ENCODE results near the gene CCDC102A. TPM values are rescaled to one million over a fixed set of nuclear protein-coding genes. Genes with fewer than 3 reads are reported as not detected.

CCDC102A gene
- total RNA-seq, 1 experiment from 2014 or later = 5.8 TPM

- DNase-seq (ENCODE audit: low spot score) = peak; percentile 75
Observed at GRCh38 chr16:57479205-57479975, 57.0 kb downstream of the CCDC102A start.

DNA sequence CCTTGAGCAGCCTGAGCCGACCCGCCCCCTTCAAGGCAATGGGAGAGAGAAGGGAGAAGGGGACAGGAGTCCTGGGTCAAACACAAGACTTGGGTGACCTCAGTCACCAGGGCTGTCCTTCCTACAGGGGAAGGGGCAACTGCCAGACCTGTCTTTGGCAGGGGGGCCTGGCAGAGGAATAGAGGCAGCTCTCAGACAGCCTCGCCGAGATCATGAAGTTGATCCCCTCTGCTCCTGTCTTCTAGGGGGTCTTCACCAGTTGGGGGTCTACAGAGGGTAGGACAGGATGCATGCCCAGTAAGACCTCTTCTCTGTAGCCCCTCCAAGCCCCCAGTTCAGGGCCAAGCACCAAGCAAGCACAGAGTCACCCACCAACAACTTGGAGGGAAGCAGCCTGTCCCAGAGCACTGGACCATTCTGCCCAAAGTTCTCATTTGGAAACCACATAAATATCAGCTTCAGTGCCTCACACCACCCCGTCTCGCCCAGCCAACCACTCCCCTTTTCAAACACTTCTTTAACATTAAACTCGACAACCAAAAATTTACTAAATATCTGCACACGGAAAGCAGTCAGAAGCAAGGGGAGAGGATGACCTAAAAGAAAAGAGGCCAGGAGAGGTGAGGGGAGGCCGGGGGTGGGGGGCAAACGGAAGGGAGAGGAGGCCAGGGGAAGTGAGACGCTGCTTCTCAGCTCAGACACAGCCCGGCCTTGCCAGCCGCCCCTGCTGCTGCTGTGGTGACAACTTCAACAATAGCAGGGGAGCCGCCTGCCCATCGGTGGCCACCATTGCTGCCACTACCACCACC is 57.8 kb downstream of the CCDC102A start:
- no peak for DNase-seq (ENCODE audit: low spot score)

DNA sequence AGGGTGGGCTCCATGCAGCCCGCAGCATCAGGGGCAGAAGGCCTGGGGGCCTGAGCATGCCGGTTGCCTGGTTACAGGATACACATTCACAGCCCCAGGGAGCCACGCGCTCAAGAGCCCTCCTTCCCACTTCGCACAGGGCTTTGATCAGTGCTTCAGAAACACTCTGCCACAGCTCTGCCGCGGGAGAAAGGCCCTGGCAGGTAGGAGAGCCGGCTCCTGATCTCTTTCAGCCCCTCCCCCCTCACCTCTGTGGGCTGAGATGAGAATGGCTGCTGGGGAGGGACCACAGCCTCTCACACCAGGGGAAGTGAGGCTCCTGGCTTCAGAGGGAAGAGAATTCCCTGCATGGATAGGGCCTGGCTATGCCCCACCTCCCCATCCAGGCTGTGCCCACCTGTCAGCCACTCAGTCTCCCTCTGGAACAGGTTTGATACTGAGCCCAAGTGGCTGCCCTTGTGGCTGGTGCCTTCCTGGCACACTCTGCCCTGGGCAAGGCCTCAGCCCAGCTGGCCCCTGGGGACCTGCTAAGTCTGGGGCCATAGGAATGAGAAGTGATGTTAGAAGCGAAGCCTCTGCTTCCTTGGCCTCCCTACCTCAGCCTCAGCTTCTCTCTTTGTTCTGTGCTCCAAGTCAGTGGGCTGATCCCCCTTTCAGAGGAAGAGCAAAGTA is 58.7 kb downstream of the CCDC102A start:
- DNase-seq (ENCODE audit: low spot score) = no peak

GRCh38 chr16:57476546-57477410 is 59.6 kb downstream of the CCDC102A start:
- DNase-seq (ENCODE audit: low spot score) = no peak

GRCh38 chr16:57475711-57476339 is 60.5 kb downstream of the CCDC102A start:
- DNase-seq (ENCODE audit: low spot score) = peak; percentile 39

DNA sequence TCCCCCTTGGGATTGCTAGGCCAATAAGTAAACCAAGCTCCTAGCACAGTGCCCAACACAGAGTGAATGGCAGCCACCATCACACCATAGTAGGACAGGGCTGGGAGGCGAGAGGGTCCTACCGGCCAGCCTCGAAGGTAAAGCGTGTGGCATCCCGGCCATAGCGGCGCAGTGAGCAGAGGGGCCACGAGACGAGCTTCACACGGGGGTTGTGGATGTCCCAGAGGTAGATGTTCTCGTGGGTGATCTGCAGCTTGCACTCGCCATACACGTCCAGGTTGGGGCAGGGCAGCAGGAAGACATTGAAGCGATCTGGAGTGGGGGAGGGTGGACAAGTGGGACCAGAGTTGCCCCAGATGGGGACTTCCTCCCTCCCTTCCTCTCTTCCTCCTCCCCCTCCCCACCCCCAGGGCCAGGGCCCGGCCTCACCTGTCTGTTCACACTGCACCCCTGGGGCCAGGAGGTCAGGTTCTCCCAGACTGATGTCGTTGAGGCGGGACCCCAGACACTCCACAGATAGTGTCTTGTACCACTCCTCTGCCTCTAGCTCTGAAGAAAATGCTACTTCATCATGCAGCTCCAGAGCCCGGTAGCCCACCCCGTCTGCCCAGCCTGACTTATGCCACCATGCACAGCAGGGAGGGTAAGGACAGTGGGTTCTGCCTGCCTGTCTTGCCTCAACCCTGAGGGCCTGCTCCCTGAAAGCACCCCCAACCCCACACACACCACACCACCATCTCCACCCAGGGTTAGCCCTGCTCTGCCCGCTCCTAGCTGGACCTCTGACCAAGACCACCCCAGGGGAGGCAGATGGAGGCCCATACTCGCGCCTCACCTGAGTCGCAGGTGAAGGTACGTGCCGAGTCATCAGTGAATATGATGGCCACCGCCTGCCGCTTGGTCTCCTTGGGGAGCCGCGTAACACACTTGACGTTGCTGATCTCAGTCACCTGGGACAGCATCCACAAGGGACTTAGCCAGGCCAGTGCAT is 61.4 kb downstream of the CCDC102A start:
- DNase-seq (ENCODE audit: low spot score) = no peak

DNA sequence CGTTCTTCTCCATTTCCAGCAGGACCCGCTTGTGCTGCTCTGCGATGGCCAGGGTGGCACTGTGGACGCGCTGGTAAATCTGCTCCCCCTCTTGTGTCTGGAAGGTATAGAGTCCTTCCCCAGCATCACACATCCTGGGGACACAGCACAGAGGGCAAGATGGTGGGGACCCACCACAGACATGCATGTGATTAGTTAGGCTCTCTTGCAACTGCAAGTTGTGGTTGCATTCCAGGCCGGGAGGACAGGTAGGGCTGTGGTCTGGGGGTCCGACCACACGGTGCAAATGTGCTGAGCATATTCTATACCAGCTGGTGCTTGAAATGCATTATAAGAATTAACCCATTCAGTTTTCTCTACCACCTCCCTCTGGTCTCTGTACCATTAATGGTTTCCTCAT is 62.5 kb downstream of the CCDC102A start:
- DNase-seq (ENCODE audit: low spot score) = no peak

DNA sequence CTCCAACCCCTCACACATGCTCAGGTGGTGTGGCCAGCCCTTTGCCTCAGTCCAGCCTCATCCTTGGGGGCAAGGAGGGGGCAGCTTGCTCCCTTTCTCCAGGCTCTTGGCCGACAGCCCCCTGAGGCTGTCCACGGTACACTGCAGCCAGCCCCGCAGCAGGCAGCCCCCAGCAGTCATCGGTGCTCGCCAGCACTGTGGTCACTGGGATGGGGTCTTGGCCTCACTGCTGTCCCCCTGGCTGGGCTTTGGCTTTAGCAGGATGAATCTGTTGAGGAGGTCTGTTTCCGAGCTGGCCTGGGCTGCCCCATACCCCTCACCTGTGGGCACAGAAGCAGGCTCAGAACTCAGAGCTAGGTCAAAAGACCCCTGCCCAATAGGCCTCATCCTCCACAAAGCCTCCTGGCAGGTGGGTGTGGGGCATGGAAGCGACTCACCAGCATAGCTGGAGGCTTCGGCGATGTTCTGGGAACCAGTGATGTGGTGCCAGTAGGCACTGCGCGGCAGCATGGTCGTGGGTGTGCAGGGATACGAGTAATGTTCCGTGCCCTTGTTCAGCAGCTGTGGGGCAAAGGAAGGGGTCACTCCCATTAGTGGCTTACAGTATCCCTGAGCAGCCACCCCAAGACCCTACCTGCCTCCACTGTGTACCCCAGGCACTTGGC is 63.1 kb downstream of the CCDC102A start:
- DNase-seq (ENCODE audit: low spot score) = no peak

GRCh38 chr16:57472665-57473060 is 63.7 kb downstream of the CCDC102A start:
- DNase-seq (ENCODE audit: low spot score) = no peak

- no peak for DNase-seq (ENCODE audit: low spot score)
Observed at GRCh38 chr16:57471852-57472664, 64.3 kb downstream of the CCDC102A start.

DNA sequence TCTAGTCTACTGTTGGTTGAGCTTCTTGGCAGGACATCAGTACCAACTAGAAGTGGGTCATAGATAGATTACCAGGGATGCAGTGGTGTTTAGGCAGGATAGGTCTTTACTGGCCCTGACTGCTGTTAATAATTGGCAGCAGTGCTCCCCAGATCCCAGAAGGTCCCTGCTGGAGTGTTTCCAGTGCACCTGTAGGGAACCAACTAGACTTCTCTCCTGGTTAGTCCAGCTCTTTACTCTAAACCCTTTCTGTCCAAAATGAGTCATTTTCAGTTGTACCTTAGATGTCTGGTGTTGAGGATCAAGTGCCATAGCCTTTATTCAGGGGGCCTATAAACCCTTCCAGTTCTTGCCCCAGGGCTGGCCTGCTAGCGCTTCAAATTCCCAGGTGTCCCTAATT is 65.2 kb downstream of the CCDC102A start:
- DNase-seq (ENCODE audit: low spot score) = no peak

GRCh38 chr16:57470711-57471110 is 65.7 kb downstream of the CCDC102A start:
- no peak for DNase-seq (ENCODE audit: low spot score)

- no peak for DNase-seq (ENCODE audit: low spot score)
Observed at GRCh38 chr16:57469917-57470470, 66.4 kb downstream of the CCDC102A start.

DNA sequence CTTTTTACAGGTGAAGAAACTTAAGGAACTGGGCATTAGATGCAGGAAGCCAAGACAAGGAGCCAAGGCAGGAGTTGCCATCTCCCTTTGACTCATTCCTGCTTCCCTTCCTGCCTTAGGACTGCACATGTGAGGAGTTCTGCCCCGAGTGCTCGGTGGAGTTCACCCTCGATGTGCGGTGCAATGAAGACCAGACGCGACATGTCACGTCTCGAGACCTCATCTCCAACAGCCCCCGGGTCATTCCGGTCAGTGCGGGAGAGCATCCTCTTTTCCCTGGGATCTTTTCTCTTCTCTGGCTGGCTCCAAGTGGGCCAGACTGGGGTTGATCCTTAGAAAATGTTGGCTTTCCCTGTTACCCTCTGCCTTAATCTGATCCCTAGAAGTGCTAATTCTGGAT is 67.3 kb downstream of the CCDC102A start:
- DNase-seq (ENCODE audit: low spot score) = no peak

- DNase-seq (ENCODE audit: low spot score) = no peak
Observed at GRCh38 chr16:57468346-57468745, 68.0 kb downstream of the CCDC102A start.

- DNase-seq (ENCODE audit: low spot score) = no peak
Observed at GRCh38 chr16:57464523-57464922, 71.8 kb downstream of the CCDC102A start.

GRCh38 chr16:57462978-57463362 is 73.4 kb downstream of the CCDC102A start:
- no peak for DNase-seq (ENCODE audit: low spot score)
